Trophoblast cell (in vitro differentiated cells and primary cell): ENCODE data around the gene NEGR1.

Source experiments
- DNase-seq, 2 donors: peaks; one replicate each; pipeline ENCODE4 v3.0.0-alpha.2; 2016
- H2AFZ ChIP-seq: 2 replicates; pipeline ENCODE4 v1.6.1; 2013; ENCODE audit warnings: low read length, moderate library complexity, mild to moderate bottlenecking; ENCODE audit not compliant: insufficient read depth, poor library complexity
- H2AK5ac ChIP-seq: 2 replicates; pipeline ENCODE4 v1.6.1; 2013; ENCODE audit warnings: mild to moderate bottlenecking, low read length
- H2BK120ac ChIP-seq: 2 replicates; pipeline ENCODE4 v1.6.1; 2013; ENCODE audit warnings: low read length, mild to moderate bottlenecking, moderate library complexity; ENCODE audit not compliant: insufficient read depth, poor library complexity
- H2BK12ac ChIP-seq: 2 replicates; pipeline ENCODE4 v1.6.1; 2013; ENCODE audit warnings: mild to moderate bottlenecking, low read length, moderate library complexity
- H2BK5ac ChIP-seq: 2 replicates; pipeline ENCODE4 v1.6.1; 2013; ENCODE audit warnings: low read length, low read depth, moderate library complexity, mild to moderate bottlenecking; ENCODE audit not compliant: poor library complexity
- H3K14ac ChIP-seq: 2 replicates; pipeline ENCODE4 v1.6.1; 2013; ENCODE audit warnings: mild to moderate bottlenecking, low read length
- H3K18ac ChIP-seq: 2 replicates; pipeline ENCODE4 v1.6.1; 2013; ENCODE audit warnings: mild to moderate bottlenecking, low read length
- H3K23ac ChIP-seq: 2 replicates; pipeline ENCODE4 v1.6.1; 2013; ENCODE audit warnings: low read length
- H3K27ac ChIP-seq: 2 replicates; pipeline ENCODE4 v1.5.1; 2013; ENCODE audit warnings: low read depth, mild to moderate bottlenecking, inconsistent platforms, low read length, moderate library complexity
- H3K27me3 ChIP-seq: 2 replicates; pipeline ENCODE4 v1.6.1; 2013; ENCODE audit warnings: inconsistent platforms, mild to moderate bottlenecking, low read length, moderate library complexity; ENCODE audit not compliant: insufficient read depth
- H3K36me3 ChIP-seq, 2 experiments: 1 replicate in 1 of 2; 2 replicates in 1 of 2; pipeline ENCODE4 v1.6.1; 2013; ENCODE audit warnings: low read length in 2 of 2, mild to moderate bottlenecking in 2 of 2, moderate library complexity in 1 of 2; ENCODE audit not compliant: insufficient read depth in 2 of 2, control insufficient read depth in 1 of 2
- H3K4ac ChIP-seq: 2 replicates; pipeline ENCODE4 v1.6.1; 2013; ENCODE audit warnings: low read depth, mild to moderate bottlenecking, low read length, moderate library complexity
- H3K4me1 ChIP-seq, 2 experiments: 1 replicate in 1 of 2; 2 replicates in 1 of 2; pipeline ENCODE4 v1.6.1; 2013; ENCODE audit warnings: low read length in 2 of 2, mild to moderate bottlenecking in 2 of 2, moderate library complexity in 1 of 2; ENCODE audit not compliant: insufficient read depth in 2 of 2, control insufficient read depth in 1 of 2
- H3K4me2 ChIP-seq: 2 replicates; pipeline ENCODE4 v1.6.1; 2013; ENCODE audit warnings: inconsistent platforms, mild to moderate bottlenecking, low read length, moderate library complexity
- H3K4me3 ChIP-seq: 2 replicates; pipeline ENCODE4 v1.5.1; 2013; ENCODE audit warnings: mild to moderate bottlenecking, low read depth, low read length, inconsistent platforms
- H3K79me1 ChIP-seq: one replicate; pipeline ENCODE4 v1.6.1; 2013; ENCODE audit warnings: low read length
- H3K79me2 ChIP-seq: 2 replicates; pipeline ENCODE4 v1.6.1; 2013; ENCODE audit warnings: low read length, mild to moderate bottlenecking; ENCODE audit not compliant: control insufficient read depth, insufficient read depth, poor library complexity
- H3K9ac ChIP-seq: 2 replicates; pipeline ENCODE4 v1.6.1; 2013; ENCODE audit warnings: mild to moderate bottlenecking, low read length
- H3K9me3 ChIP-seq: 2 replicates; pipeline ENCODE4 v1.6.1; 2013; ENCODE audit warnings: low read depth, mild to moderate bottlenecking, control low read depth, inconsistent platforms, low read length; ENCODE audit not compliant: insufficient read depth
- H4K12ac ChIP-seq: 2 replicates; pipeline ENCODE4 v1.6.1; 2013; ENCODE audit warnings: low read depth, mild to moderate bottlenecking, low read length, moderate library complexity
- H4K8ac ChIP-seq: 2 replicates; pipeline ENCODE4 v1.6.1; 2013; ENCODE audit warnings: low read depth, mild to moderate bottlenecking, low read length, moderate library complexity
- H4K91ac ChIP-seq: one replicate; pipeline ENCODE4 v1.6.1; 2013; ENCODE audit warnings: low read depth, mild to moderate bottlenecking, low read length, moderate library complexity
- WGBS: extraction: QIAGEN DNeasy Blood & Tissue Kit; methylation state at CpG from one replicate; pipeline ENCODE4 v1.1.7; 2013; ENCODE audit warnings: missing lambda C conversion rate; ENCODE audit not compliant: insufficient read length, insufficient coverage; ENCODE audit errors: extremely low coverage; 5-methylcytosine and 5-hydroxymethylcytosine counted together

NEGR1 gene

DNA sequence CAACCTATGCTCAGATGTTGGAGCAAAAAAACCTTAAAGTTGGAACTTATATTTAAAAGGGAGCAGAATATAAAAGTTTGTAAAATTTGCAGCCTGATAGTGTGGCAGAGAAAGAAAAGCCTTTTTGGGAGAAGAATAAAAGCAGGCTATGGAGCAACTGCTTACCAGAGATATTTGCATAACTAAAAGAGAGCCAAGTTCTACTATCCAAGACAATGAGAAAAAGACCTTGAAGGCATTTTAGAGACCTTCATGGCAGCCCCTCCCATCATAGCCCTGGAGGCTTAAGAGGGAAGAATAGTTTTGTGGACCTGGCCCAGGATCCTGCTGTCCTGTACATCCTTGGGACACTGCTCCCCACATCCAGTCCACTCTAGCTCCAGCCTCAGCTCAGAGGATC lies 889.0 kb downstream of the NEGR1 start:
- no peaks in the 10 kb centered on the region for H3K79me2 ChIP-seq
- H3K23ac ChIP-seq: no peak overlapping the region
- H3K9me3 ChIP-seq: no peaks in the 10 kb centered on the region
- H3K14ac ChIP-seq: no peak overlapping the region
- H3K18ac ChIP-seq: no peak overlapping the region
- no peak overlapping the region for H4K8ac ChIP-seq
- H2AFZ ChIP-seq: no peak overlapping the region
- H3K4ac ChIP-seq: no peak overlapping the region
- no peak overlapping the region for H3K4me3 ChIP-seq
- no peaks in the 10 kb centered on the region for H3K79me1 ChIP-seq
- no peak overlapping the region for H4K91ac ChIP-seq
- no peak overlapping the region for H2BK120ac ChIP-seq
- no peak overlapping the region for H4K12ac ChIP-seq
- H3K4me2 ChIP-seq: no peak overlapping the region
- H2BK5ac ChIP-seq: no peak overlapping the region
- H3K27ac ChIP-seq: no peak overlapping the region
- H3K9ac ChIP-seq: no peak overlapping the region
- H3K36me3 ChIP-seq: no peaks in the 10 kb centered on the region
- H3K4me1 ChIP-seq: no peaks in the 10 kb centered on the region
- H3K27me3 ChIP-seq: no peaks in the 10 kb centered on the region
- no peak overlapping the region for H2AK5ac ChIP-seq
- no peak overlapping the region for H2BK12ac ChIP-seq
- DNase-seq: no peak

DNA sequence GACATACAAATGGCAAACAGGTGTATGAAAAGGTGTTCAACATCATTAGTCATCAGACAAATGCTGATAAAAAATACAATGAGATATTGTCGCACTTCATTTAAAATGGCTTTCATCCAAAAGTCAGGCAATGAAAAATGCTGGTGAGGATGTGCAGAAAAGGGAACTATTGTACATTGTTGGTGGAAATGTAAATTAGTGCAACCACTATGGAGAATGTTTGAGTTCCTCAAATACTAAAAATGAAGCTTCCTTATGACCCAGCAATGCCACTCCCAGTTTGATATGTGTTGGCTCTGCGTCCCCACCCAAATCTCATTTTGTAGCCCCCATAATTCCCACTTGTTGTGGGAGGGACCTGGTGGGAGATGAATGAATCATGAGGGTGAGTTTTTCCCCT lies 891.8 kb downstream of the NEGR1 start:
- Histone ChIP-seq H2BK5ac (no peak overlapping the region), H4K8ac (no peak overlapping the region), H3K9me3 (no peaks in the 10 kb centered on the region), H2BK12ac (no peak overlapping the region), H3K4me3 (no peak overlapping the region), H3K4ac (no peak overlapping the region), H3K79me1 (no peaks in the 10 kb centered on the region), H3K18ac (no peak overlapping the region), H4K12ac (no peak overlapping the region), H3K79me2 (no peaks in the 10 kb centered on the region), H3K36me3 (no peaks in the 10 kb centered on the region), H2BK120ac (no peak overlapping the region), H3K9ac (no peak overlapping the region), H3K23ac (no peak overlapping the region), H2AFZ (no peak overlapping the region), H3K27ac (no peak overlapping the region), H3K4me1 (no peaks in the 10 kb centered on the region), H4K91ac (no peak overlapping the region), H3K14ac (no peak overlapping the region), H3K27me3 (no peaks in the 10 kb centered on the region), H2AK5ac (no peak overlapping the region), H3K4me2 (no peak overlapping the region)
- no CpG with 5 or more reads among the region's 2 CpGs for WGBS
- no peak for DNase-seq

- no peak overlapping the region for H2BK120ac ChIP-seq
- no peak overlapping the region for H3K4ac ChIP-seq
- no peak overlapping the region for H4K12ac ChIP-seq
- no peak overlapping the region for H3K4me3 ChIP-seq
- H3K79me2 ChIP-seq: no peaks in the 10 kb centered on the region
- no CpG with 5 or more reads among the region's 3 CpGs for WGBS
- H2BK5ac ChIP-seq: no peak overlapping the region
- H2AK5ac ChIP-seq: no peak overlapping the region
- no peak overlapping the region for H3K18ac ChIP-seq
- no peak overlapping the region for H3K23ac ChIP-seq
- no peak overlapping the region for H3K9ac ChIP-seq
- H3K4me2 ChIP-seq: no peak overlapping the region
- H3K9me3 ChIP-seq: no peaks in the 10 kb centered on the region
- no peak for DNase-seq
- H2BK12ac ChIP-seq: no peak overlapping the region
- no peaks in the 10 kb centered on the region for H3K79me1 ChIP-seq
- H3K14ac ChIP-seq: no peak overlapping the region
- H3K4me1 ChIP-seq: no peaks in the 10 kb centered on the region
- no peaks in the 10 kb centered on the region for H3K36me3 ChIP-seq
- no peaks in the 10 kb centered on the region for H3K27me3 ChIP-seq
- no peak overlapping the region for H3K27ac ChIP-seq
- no peak overlapping the region for H2AFZ ChIP-seq
- H4K8ac ChIP-seq: no peak overlapping the region
- H4K91ac ChIP-seq: no peak overlapping the region
Observed at GRCh38 chr1:71377886-71378285, 904.5 kb downstream of the NEGR1 start.

DNA sequence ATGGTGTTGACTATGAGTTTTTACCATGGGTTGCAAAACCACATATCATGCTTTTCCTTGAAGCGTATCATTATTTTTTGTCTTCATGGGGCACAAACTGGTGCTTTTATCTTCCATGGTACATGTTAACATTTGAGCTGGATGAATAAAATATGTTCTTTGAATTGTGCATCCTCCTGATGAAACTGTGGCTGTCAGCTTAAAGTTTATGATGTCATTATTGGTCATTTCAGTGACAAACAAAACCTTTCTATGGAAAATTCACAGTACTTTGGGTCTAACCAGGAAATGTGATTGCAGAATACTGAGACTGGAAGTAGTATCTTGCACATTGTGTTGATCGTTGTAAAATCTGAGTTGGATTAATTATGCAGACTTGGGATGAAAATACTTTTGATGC lies 909.8 kb downstream of the NEGR1 start:
- Histone ChIP-seq H4K91ac (no peak overlapping the region), H3K18ac (no peak overlapping the region), H3K14ac (no peak overlapping the region), H2AK5ac (no peak overlapping the region), H2BK12ac (no peak overlapping the region), H2BK5ac (no peak overlapping the region), H3K79me1 (no peaks in the 10 kb centered on the region), H2BK120ac (no peak overlapping the region), H3K9me3 (no peaks in the 10 kb centered on the region), H3K36me3 (no peaks in the 10 kb centered on the region), H3K4me1 (no peaks in the 10 kb centered on the region), H3K4me3 (no peak overlapping the region), H3K4ac (no peak overlapping the region), H3K9ac (no peak overlapping the region), H3K4me2 (no peak overlapping the region), H3K27me3 (no peaks in the 10 kb centered on the region), H4K12ac (no peak overlapping the region), H3K27ac (no peak overlapping the region), H3K79me2 (no peaks in the 10 kb centered on the region), H3K23ac (no peak overlapping the region), H2AFZ (no peak overlapping the region), H4K8ac (no peak overlapping the region)
- no peak for DNase-seq
- WGBS: no CpG with 5 or more reads among the region's 2 CpGs

- Histone ChIP-seq H3K4me1 (no peaks in the 10 kb centered on the region), H3K9me3 (no peaks in the 10 kb centered on the region), H2BK5ac (no peak overlapping the region), H2BK12ac (no peak overlapping the region), H4K91ac (no peak overlapping the region), H3K18ac (no peak overlapping the region), H3K79me2 (no peaks in the 10 kb centered on the region), H3K79me1 (no peaks in the 10 kb centered on the region), H3K4ac (no peak overlapping the region), H3K23ac (no peak overlapping the region), H2AK5ac (no peak overlapping the region), H4K12ac (no peak overlapping the region), H3K36me3 (no peaks in the 10 kb centered on the region), H2AFZ (no peak overlapping the region), H3K14ac (no peak overlapping the region), H3K9ac (no peak overlapping the region), H2BK120ac (no peak overlapping the region), H3K27ac (no peak overlapping the region), H3K4me2 (no peak overlapping the region), H4K8ac (no peak overlapping the region), H3K27me3 (no peaks in the 10 kb centered on the region), H3K4me3 (no peak overlapping the region)
- WGBS: no CpG with 5 or more reads among the region's 1 CpG
- no peak for DNase-seq
Observed at GRCh38 chr1:71371581-71371980, 910.8 kb downstream of the NEGR1 start.
